BLaER1 treated with 17β-estradiol and CSF1 and Interleukin-3, amounts not matched to agents 10 nM and 100 nM (cell line): ENCODE data around the gene SMC6.

ENCODE experiments used
- H3K27ac ChIP-seq, 11 experiments: shearing (Covaris generic); formaldehyde crosslinking; 2 replicates each; pipeline ENCODE4 v1.8.1; 2022
- H3K27me3 ChIP-seq, 11 experiments: shearing (Covaris generic); formaldehyde crosslinking; 2 replicates each; pipeline ENCODE4 v1.8.1; 2022
- H3K36me3 ChIP-seq, 11 experiments: shearing (Covaris generic); formaldehyde crosslinking; 2 replicates each; pipeline ENCODE4 v1.8.1; 2022
- H3K4me1 ChIP-seq, 10 experiments: shearing (Covaris generic); formaldehyde crosslinking; 2 replicates each; pipeline ENCODE4 v1.8.1; 2022
- H3K4me2 ChIP-seq, 11 experiments: shearing (Covaris generic); formaldehyde crosslinking; 2 replicates each; pipeline ENCODE4 v1.8.1; 2022
- H3K4me3 ChIP-seq, 10 experiments: shearing (Covaris generic); formaldehyde crosslinking; 2 replicates each; pipeline ENCODE4 v1.8.1; 2022
- H3K9ac ChIP-seq, 11 experiments: shearing (Covaris generic); formaldehyde crosslinking; 2 replicates each; pipeline ENCODE4 v1.8.1; 2022
- H3K9me3 ChIP-seq, 11 experiments: shearing (Covaris generic); formaldehyde crosslinking; replicated peaks in 1 of 11; 2 replicates each; pipeline ENCODE4 v1.8.1; 2022
- H4K20me1 ChIP-seq, 11 experiments: shearing (Covaris generic); formaldehyde crosslinking; 2 replicates each; pipeline ENCODE4 v1.8.1; 2022
- Cebpa-rat ChIP-seq, 11 experiments: shearing (Covaris generic); IDR thresholded peaks; 2 replicates each; pipeline ENCODE4 v1.8.1; 2022

The SMC6 gene

DNA sequence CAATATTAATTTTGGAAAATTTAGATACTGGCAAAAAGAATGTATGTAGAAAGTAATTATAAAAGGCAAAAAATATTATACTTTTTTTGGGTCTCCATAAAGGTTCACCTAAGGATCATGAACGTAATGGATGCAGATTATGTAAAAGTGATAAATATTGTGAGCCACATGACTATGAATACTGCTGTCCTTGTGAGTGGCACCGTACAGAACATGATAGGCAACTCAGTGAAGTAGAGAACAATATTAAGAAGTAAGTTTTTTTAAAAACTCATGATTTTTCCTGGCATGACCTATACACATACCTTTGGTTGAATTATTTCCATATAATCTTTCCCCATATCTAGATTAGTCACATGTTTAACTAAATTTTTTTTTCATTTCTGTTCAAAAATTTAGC, 18.9 kb upstream of the SMC6 start:
- no peaks in the 10 kb centered on the region for H4K20me1 ChIP-seq
- no peaks in the 10 kb centered on the region for H3K9me3 ChIP-seq
- no peak overlapping the region for H3K4me2 ChIP-seq
- no peak overlapping the region for H3K4me3 ChIP-seq
- no peak for TF ChIP-seq Cebpa-rat (IDR thresholded peaks at IDR 0.05)
- peaks cover 60 to 100% (median 95%) of the 10 kb centered on the region in 11 experiments for H3K36me3 ChIP-seq
- no peak overlapping the region for H3K27ac ChIP-seq
- no peak overlapping the region for H3K9ac ChIP-seq
- H3K27me3 ChIP-seq: no peaks in the 10 kb centered on the region
- no peaks in the 10 kb centered on the region for H3K4me1 ChIP-seq

- Histone ChIP-seq H3K9ac (no peak overlapping the region), H3K27ac (no peak overlapping the region), H3K36me3 (peaks cover 64 to 100% (median 95%) of the 10 kb centered on the region in 11 experiments), H3K4me2 (no peak overlapping the region), H4K20me1 (no peaks in the 10 kb centered on the region), H3K27me3 (no peaks in the 10 kb centered on the region), H3K4me1 (no peaks in the 10 kb centered on the region), H3K4me3 (no peak overlapping the region), H3K9me3 (no peaks in the 10 kb centered on the region)
- no peak for TF ChIP-seq Cebpa-rat (IDR thresholded peaks at IDR 0.05)
These were observed 18.3 kb upstream of the SMC6 start for GRCh38 chr2:17771956-17772355.

DNA sequence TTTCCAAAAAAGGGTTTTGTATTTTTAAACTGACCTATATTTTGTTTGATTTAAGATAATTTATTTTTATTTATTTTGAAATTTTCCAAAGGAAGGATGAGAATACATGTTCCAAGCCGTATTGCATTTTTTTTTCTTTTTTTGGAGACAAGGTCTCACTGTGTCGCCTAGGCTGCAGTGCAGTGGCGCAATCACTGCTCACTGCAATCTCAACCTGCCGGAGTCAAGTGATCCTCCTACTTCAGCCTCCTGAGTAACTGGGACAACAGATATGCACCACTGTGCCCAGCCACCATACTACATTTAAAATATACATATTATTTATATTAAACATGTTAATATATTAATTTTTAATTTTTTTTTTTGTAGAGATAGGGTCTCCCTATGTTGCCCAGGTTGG, 15.3 kb upstream of the SMC6 start:
- H3K27ac ChIP-seq: no peak overlapping the region
- peaks cover 0 to 10% (median 2%) of the 10 kb centered on the region in 10 experiments; a peak in 8 of 20 replicates for H3K4me1 ChIP-seq
- peaks cover 50 to 100% (median 90%) of the 10 kb centered on the region in 11 experiments; a peak in 21 of 22 replicates for H3K36me3 ChIP-seq
- no peak overlapping the region for H3K4me2 ChIP-seq
- no peaks in the 10 kb centered on the region for H3K9me3 ChIP-seq
- H3K9ac ChIP-seq: no peak overlapping the region
- no peaks in the 10 kb centered on the region for H3K27me3 ChIP-seq
- H3K4me3 ChIP-seq: no peak overlapping the region
- H4K20me1 ChIP-seq: no peaks in the 10 kb centered on the region
- 0 out of 22 replicates have a peak, but pooled peaks of 1 of the 11 experiments have one; percentile 34 for TF ChIP-seq Cebpa-rat (IDR thresholded peaks at IDR 0.05)

DNA sequence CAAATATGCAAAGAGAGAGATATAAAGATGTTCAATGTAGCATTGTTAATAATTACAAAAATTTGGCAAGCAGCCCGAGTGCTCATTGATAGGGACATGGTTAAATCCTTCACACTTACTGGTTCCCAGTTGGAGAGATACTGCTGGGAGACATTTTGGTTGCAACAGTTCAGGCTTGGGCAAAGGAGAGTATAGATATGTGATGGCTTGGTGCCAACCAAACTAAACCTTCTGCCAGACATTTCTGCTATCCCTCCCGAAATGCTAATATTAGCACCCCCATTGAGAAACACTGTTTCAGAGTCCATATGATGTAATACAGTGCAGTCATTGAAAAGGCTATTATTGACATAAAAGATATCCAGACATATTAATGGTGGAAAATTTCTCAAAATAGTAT, 11.8 kb upstream of the SMC6 start:
- H3K4me1 ChIP-seq: peaks cover 0 to 42% (median 26%) of the 10 kb centered on the region in 10 experiments; a peak in 15 of 20 replicates
- H3K27me3 ChIP-seq: no peaks in the 10 kb centered on the region
- no peak overlapping the region for H3K4me3 ChIP-seq
- no peak for TF ChIP-seq Cebpa-rat (IDR thresholded peaks at IDR 0.05)
- no peak overlapping the region for H3K4me2 ChIP-seq
- H3K27ac ChIP-seq: no peak overlapping the region
- H3K36me3 ChIP-seq: peaks cover 37 to 100% (median 94%) of the 10 kb centered on the region in 11 experiments; a peak in 21 of 22 replicates
- H4K20me1 ChIP-seq: no peaks in the 10 kb centered on the region
- no peaks in the 10 kb centered on the region for H3K9me3 ChIP-seq
- no peak overlapping the region for H3K9ac ChIP-seq

GRCh38 chr2:17763641-17764333, 10.2 kb upstream of the SMC6 start:
- no peak overlapping the region for H3K9ac ChIP-seq
- no peak for TF ChIP-seq Cebpa-rat (IDR thresholded peaks at IDR 0.05)
- H4K20me1 ChIP-seq: no peaks in the 10 kb centered on the region
- peaks cover 28 to 98% (median 88%) of the 10 kb centered on the region in 11 experiments; a peak in 21 of 22 replicates for H3K36me3 ChIP-seq
- H3K4me2 ChIP-seq: peak overlapping the region in 3 of 11 experiments; percentile 3 to 16 (median 14); a peak in 2 of 22 replicates
- H3K4me3 ChIP-seq: no peak overlapping the region
- H3K4me1 ChIP-seq: peaks cover 1 to 59% (median 42%) of the 10 kb centered on the region in 10 experiments
- no peaks in the 10 kb centered on the region for H3K27me3 ChIP-seq
- no peaks in the 10 kb centered on the region for H3K9me3 ChIP-seq
- H3K27ac ChIP-seq: peak overlapping the region in 2 of 11 experiments; percentile 0 to 23; a peak in 2 of 22 replicates

DNA sequence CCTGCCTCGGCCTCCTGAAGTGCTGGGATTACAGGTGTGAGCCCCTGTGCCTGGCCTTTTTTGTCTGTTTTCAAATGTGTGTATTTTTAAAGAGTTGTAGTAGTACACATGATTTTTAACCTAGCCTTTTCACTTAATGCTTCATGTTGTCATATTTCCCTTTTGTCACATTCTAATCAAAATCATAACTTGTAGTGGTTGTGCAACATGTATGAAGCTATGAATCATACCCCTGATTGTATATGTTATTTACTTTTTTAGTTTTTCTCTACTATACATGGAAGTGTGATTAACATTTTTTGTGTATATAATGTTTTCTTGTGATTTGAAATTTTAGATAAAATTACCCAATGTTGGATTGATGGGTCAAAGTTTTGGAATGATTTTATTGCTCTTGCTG, 8.8 kb upstream of the SMC6 start:
- no peak overlapping the region for H3K4me3 ChIP-seq
- H3K27me3 ChIP-seq: no peaks in the 10 kb centered on the region
- no peak overlapping the region for H3K9ac ChIP-seq
- H3K4me2 ChIP-seq: peak overlapping the region in 7 of 11 experiments; percentile 5 to 43 (median 37); a peak in 8 of 22 replicates
- H3K9me3 ChIP-seq: no peaks in the 10 kb centered on the region
- peak overlapping the region in 6 of 11 experiments; percentile 33 to 49 (median 34); a peak in 8 of 22 replicates for H3K27ac ChIP-seq
- peaks cover 15 to 72% (median 55%) of the 10 kb centered on the region in 10 experiments for H3K4me1 ChIP-seq
- no peak for TF ChIP-seq Cebpa-rat (IDR thresholded peaks at IDR 0.05)
- H3K36me3 ChIP-seq: peaks cover 18 to 93% (median 75%) of the 10 kb centered on the region in 11 experiments; a peak in 21 of 22 replicates
- H4K20me1 ChIP-seq: no peaks in the 10 kb centered on the region

DNA sequence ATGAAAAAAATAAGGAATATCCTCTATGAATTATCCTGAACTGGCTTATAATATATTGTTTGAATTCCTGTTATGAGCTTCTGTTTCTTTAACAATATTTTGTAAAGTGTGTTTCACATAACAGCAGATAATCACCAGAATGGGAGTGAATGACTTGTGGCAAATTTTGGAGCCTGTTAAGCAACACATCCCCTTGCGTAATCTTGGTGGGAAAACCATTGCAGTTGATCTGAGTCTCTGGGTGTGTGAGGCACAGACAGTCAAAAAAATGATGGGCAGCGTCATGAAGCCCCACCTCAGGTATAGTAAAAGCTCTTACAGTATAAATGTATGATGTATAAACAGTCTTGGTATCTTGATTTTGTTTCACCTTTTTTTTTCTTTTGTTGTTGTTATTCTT, 6.2 kb upstream of the SMC6 start:
- TF ChIP-seq Cebpa-rat (IDR thresholded peaks at IDR 0.05): peak in 9 of 11 experiments; percentile 53 to 86 (median 81); a peak in 16 of 22 replicates
- H4K20me1 ChIP-seq: peaks cover 0 to 1% (median 0%) of the 10 kb centered on the region in 11 experiments; a peak in 1 of 22 replicates
- peak overlapping the region in 10 of 11 experiments; percentile 13 to 93 (median 76); a peak in 19 of 22 replicates for H3K4me2 ChIP-seq
- H3K9me3 ChIP-seq: no peaks in the 10 kb centered on the region
- H3K9ac ChIP-seq: peak overlapping the region in 3 of 11 experiments; percentile 1 to 26 (median 11); a peak in 3 of 22 replicates
- H3K27me3 ChIP-seq: no peaks in the 10 kb centered on the region
- peak overlapping the region in 10 of 11 experiments; percentile 17 to 99 (median 95); a peak in 16 of 22 replicates for H3K27ac ChIP-seq
- H3K4me1 ChIP-seq: peaks cover 41 to 89% (median 68%) of the 10 kb centered on the region in 10 experiments
- H3K4me3 ChIP-seq: peak overlapping the region in 1 of 10 experiments; percentile 6; a peak in 2 of 20 replicates
- H3K36me3 ChIP-seq: peaks cover 11 to 67% (median 51%) of the 10 kb centered on the region in 11 experiments; a peak in 20 of 22 replicates

- H3K4me2 ChIP-seq: peak overlapping the region; percentile 47 to 93 (median 87); a peak in 21 of 22 replicates
- peaks cover 44 to 78% (median 63%) of the 10 kb centered on the region in 10 experiments for H3K4me1 ChIP-seq
- peak overlapping the region in 3 of 10 experiments; percentile 1 to 12 (median 2); a peak in 3 of 20 replicates for H3K4me3 ChIP-seq
- TF ChIP-seq Cebpa-rat (IDR thresholded peaks at IDR 0.05): no peak
- peaks cover 0 to 7% (median 0%) of the 10 kb centered on the region in 11 experiments; a peak in 2 of 22 replicates for H4K20me1 ChIP-seq
- peaks cover 0 to 50% (median 34%) of the 10 kb centered on the region in 11 experiments; a peak in 18 of 22 replicates for H3K36me3 ChIP-seq
- H3K27me3 ChIP-seq: no peaks in the 10 kb centered on the region
- no peaks in the 10 kb centered on the region for H3K9me3 ChIP-seq
- peak overlapping the region in 9 of 11 experiments; percentile 26 to 94 (median 39); a peak in 12 of 22 replicates for H3K9ac ChIP-seq
- peak overlapping the region; percentile 35 to 99 (median 97); a peak in 20 of 22 replicates for H3K27ac ChIP-seq
These were observed 4.5 kb upstream of the SMC6 start for GRCh38 chr2:17758118-17758517.

GRCh38 chr2:17757321-17757720, 3.7 kb upstream of the SMC6 start:
- Histone ChIP-seq H3K4me3 (peak overlapping the region in 4 of 10 experiments; percentile 91 to 99 (median 96); a peak in 8 of 20 replicates), H3K9me3 (no peaks in the 10 kb centered on the region), H3K4me2 (peak overlapping the region; percentile 60 to 93 (median 87)), H4K20me1 (peaks cover 0 to 7% (median 0%) of the 10 kb centered on the region in 11 experiments; a peak in 2 of 22 replicates), H3K9ac (peak overlapping the region; percentile 36 to 99 (median 94); a peak in 18 of 22 replicates), H3K27ac (peak overlapping the region in 10 of 11 experiments; percentile 89 to 99 (median 98); a peak in 19 of 22 replicates), H3K4me1 (peaks cover 48 to 73% (median 61%) of the 10 kb centered on the region in 10 experiments), H3K27me3 (no peaks in the 10 kb centered on the region), H3K36me3 (peaks cover 0 to 42% (median 26%) of the 10 kb centered on the region in 11 experiments; a peak in 18 of 22 replicates)
- no peak for TF ChIP-seq Cebpa-rat (IDR thresholded peaks at IDR 0.05)
